ENCODE data around the gene RAB28.
A peak's percentile ranks its signal among the peaks of the same experiment; 100 is the strongest.

The RAB28 gene
- total RNA-seq = 22.4 to 27.8 (median 25.1) reads per million in 4 experiments

DNA sequence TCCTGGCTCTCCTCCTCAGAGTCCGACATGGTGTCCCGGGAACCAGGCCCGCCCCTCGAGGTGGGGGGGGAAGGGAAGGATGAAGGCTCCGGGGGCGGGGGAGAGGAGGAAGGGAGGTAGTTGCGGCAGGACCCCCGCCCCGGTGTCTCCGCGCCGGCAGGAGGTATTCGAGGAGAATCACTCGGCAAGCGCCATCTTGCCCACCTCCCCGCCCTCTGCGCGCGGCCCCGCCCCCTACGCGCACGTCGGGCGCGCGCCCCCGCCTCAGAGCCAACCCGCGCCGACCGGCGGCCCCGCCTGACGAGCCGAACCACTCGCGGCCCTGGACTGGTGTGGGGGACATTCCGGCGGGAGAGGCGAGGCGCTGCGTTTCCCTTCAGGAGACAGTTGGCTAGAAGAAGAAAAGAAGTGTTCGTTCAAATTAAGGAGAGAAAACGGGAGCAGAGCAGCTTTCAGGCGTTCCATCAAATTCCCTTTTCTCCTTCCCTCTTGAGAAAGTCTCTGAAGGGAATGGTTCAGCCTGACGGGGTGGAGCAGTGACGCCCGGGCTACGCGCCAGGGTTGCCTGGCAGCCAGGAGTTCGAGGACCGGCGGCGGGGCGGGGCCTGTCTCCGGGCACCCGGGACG, at the start of gene RAB28:
Gene RAB28 (minus strand): TSS at position 219 of the 627 bp plus-strand sequence.
- peak; percentile 84 for DNase-seq

DNA sequence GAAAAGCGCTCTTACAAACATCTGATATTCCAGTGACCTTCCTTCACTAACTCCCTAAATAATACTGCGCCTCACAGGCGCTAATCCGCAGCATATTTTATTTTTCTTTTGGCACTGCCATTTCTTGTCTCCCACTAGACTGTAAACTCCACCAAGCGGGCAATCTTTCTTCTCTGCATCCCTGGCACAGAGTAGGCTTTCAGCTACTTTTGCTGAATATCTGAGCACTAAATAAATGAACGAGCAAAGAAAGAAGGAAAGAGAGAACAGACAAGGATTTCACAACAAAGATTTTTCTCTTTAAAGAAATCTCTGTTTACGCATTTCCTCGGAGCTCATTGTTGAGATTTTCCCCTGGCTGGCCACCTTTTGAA, 47.5 kb upstream of the RAB28 start:
- DNase-seq = no peak

DNA sequence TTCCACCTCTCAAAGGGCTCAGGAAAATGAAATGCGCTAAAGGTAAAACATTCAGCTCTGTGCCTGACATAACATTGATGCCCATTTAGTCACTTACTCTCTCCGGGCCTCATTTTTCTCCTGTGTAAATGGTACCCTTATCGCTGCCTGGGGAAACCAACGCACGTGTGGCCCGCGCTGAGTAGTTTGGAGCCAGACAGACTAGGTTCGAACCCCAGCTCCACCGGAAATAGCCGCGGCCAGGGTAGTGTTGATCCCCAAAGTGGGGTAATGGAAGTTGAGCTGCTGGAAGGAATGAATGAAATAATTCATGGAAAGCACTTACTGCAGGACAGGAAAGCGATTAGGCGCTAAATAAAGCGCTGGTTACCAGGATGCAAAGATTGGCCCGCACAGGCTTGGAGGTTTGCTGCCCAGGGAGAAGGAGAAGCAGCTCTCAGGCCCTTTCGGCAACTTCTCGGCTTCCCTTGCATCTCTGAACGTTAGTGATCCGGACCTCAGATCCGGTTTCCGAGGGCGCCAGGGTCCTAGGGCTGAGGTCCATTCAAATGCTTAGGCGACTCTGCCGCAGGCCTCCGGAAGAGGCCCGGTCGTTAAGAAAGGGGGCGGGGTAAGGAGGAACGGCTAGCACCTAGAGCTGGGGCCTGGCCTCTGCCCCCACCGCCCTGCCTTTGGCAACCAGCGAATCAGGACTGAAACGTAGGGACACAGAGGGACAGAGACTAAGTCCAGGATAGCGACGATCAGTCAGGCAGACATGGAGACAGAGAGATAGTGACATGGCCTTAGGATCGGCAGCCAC, 46.9 kb upstream of the RAB28 start:
- no peak for DNase-seq

DNA sequence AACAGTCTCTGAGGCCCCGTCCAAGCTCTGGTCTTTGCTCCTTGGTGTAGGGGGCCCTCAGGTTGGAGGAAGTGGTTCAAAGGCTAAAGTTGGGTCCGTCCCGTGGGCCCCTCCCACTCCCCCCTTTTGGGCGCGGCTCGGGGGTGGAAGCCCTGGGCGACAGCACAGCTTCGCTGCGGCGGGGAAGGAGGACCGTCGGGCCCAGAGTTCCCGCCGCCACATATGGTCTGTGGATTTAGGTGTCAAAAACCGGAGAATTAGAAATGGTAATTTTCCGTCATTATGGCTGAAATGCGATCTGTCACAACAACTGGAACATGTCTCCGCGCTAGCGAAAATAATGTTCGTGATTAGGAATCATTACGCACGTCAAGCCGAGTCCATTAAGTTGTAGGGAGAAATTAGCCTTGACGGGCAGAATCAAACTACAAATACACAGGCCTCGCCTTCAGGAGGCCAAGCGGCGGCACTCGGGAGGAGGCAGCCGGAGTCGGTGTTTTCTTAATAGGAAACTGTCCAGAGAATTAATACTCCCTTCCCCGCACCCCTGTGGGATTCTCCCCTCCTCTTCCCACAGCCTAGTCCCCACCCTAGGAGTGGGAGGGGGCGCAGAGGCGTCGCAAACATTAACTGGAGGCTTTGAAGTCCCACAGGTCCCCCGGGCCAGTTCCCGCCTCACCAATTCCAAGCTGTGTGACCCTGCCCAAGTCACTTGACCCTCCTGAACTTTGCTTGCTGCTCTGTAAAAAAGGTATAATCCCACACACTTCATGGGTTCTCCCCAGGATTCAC, 45.2 kb upstream of the RAB28 start:
- DNase-seq = no peak

DNA sequence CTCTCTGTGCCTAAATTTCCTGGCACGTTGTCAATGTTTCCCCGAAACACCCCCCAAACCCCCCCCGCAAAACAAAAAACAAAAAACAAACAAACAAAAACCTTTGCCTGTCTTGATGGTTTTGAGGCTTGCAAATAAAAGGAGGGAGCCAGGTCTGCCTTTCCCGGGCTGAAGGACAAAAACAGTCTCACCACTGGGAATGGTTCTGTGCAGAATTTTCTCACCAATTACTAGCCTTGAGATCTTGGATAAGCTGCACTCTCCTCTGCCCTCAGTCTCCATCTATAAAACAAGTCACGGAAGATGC, 44.6 kb upstream of the RAB28 start:
- no peak for DNase-seq

DNA sequence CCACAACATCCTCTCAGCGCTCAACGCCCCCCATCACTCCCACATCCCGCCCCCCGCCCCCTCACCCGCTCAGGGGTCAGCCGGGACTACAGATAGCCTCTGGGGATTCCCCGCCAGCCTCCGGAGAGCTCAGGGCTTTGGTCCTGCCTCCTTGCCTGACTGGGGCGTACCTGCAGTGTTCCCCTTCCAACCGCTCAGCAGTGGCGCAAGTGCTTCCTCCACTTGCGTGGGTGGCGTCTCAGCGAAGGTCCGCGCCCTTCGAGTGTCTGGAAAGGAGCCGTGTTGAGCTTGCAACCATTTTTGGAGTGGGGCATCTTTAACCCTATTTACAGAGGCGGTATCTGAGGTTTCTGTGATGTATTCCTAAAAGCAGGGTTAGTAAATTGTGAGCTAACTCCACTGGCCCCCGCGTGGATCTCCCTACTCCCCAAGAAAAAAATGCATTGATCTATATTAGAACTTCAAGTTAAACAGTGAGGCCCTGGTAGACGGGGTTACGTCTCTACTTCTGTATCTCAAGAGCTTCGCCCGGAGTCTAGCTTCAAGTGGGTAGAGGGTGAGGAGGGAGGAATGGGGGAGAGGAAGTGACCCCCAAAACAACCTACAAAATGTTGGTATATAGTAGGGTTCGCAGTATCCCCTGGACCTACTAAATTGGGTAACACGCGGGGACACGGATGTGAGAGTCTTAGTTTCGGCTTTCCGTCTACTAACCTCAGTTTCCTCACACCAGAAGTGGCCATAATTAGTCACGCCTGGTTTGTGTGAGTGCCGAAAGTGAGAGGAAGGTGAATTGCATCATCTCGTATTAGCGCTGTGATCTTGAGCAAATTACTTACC, 44.1 kb upstream of the RAB28 start:
- DNase-seq = no peak

DNA sequence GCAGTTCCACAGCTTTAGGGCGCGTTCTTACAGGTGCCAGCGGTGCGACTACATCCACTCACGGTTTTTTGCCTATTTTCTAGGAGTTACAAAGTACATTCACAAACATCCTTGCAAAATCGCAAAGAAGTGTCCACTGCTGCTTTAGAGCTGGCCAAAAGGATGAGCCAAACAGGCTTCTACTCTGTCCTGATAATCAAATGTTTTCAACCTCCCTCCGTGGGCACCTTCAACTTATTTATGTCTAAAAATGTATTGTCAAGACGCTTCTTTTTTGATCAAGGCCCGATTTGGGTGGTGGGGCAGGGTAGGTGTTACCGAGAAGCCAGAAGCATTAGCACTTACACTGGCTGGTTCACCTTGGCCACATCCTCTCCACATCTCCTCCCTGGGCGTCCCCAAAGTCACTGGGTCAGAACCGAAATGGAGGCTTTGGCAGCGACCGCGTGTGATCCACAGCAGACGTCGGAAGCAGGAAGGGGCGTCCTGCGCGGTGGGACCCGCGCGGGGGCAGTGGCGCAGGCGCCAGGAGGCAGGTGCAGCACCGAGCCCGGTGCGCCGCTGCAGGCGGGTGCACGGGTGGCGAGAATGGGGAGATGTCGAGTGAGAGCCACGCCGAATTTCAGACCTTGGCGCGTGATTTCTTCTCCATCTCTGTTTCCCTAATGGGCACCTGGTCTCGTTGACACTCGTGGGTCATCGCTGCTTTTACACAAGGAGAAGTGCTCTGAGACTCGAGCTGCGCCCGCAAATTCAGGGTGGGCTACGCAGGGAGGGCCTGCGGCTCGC, 43.2 kb upstream of the RAB28 start:
- DNase-seq = no peak

DNA sequence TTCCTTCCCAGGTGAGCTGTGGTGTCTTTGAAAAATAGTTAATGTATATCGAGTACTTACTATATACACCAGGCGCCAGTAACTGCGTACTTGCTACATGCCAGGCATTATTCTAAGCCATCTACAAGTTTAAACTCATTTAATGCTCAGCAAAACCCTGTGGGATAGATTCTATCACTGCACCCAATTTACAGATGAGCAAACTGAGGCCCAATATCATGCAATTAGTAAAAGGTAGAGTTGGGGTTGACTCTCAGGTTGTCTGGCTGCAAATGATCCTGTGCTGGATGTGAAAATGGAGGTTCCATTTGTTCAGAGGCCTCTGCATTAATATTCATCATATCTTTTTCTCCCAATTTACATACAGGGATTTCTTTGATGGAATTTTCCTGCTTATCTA, 42.5 kb upstream of the RAB28 start:
- DNase-seq = no peak

DNA sequence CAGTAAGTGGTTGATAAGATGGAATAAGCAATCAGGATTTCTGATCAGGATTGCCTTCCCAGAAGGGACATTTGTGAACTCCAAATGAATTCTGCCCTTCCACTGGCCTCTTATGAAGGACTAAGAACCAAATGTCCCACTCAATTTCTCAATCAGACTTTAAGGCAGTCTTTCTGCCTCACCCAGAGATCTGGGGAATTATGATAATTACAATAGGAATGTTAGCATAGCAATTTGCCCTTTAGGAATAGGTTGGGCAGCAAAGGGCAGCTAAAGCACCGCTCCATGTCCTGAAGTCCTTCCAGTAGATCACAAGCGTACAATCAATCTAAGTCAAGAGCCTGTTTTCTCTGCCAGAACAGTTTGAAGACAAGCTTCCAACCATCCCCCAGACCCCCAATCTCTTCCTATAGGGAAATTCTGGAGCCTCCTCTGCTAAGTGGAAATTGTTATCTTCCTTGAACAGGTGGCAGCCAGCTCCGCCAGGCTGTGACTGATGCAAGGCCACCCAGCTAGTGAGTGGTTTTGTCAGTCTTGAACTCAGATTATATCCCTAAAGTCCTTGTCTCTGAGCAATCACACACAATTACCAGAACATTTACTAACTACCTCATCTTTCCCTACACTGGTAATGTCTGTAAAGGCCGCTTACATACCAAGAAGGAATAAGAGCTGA, 41.6 kb upstream of the RAB28 start:
- DNase-seq = no peak

DNA sequence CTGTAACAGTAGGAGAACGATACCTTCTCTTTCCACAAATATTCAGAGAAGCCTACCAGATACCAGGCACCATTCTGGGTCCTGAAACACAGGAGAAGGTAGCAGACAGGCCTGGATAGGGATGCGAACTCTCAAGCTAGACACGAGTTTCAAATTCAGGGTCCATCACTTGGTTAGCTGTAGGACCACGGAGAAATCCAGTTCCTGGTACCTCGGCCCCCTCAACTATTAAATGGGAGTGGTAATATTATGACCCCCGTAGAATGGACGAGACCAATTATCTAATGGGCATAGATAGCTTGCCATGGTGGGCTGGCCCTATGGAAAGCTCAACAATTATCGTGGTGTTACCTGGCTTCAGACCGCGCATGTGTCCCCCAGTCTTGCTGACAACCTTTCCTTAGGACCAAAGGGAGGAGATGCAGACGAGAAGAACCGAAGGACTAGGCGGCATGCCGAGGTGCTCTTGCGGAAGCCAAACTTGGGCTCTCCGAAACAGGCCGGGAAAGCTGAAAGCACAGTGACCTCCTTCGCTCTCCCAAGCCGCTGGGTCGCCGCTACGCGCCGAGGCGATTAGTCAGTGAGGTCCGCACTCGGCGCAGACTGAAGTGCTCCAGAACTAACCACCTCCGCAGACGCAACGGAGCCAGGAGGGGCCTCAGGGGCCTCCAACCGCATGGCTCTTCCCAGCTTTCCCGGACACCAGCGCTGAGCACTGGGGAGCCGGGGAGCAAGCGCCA, 40.5 kb upstream of the RAB28 start:
- DNase-seq = no peak

DNA sequence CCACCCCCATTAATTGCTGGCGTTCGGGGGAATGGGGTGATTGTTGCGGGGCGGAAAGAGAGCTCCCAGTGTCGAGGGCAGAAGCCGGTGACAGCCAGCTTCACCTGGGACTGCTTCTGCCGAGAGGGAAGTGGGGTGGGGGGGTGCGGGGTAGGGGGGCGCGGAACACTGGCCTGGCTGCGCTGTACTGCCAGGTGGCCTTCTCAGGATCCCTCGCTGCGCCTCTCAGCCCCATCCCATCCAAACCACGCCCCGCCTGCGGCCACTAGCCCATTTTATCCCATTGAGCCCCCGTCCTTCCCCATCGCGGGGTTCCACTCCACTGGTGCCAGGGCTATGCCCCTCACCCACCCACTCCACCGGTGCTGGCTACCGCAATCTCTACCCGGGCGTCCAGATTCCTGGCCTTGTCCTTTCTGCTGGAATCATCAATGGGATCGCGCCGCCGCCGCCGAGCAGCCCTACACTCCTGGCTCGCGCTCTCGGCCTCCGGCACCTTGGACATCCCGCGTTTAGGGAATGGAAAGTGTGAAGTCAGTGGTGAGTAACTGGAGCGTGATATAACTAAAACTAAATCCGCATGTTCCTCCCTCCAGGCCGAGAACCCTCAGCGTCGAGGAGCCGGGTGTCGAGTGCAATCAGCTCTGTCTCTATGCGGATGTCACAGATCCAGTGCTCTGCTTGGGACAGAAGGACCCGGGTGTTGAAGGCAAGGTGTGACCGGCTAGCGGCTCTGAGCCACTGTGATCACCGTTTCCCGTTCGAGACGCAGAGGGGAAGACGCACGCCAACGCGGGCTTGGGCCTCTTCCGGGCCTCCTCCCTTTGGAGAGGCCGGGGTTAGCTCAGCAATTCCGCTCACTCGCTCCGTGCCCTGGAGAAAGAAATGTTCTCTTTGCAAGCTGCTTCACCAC, 39.7 kb upstream of the RAB28 start:
- DNase-seq = no peak

DNA sequence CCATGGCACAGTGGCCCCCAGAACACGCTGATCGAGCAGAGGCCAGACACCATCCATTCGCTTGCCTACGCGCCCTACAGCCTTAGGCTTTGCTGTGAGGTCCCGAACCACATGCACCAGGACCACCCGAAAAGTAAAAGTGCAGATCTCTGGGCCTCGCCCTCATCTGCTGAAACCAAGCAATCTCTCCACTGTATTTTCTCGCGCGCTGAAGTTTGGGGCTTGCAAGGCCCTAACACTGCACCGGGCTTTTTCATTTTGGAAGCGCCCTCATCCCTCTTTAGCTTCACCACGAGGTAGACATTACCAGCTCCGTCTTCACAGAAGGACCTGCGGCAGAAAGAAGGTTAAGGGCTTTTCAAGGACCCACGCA, 39.0 kb upstream of the RAB28 start:
- DNase-seq = no peak

DNA sequence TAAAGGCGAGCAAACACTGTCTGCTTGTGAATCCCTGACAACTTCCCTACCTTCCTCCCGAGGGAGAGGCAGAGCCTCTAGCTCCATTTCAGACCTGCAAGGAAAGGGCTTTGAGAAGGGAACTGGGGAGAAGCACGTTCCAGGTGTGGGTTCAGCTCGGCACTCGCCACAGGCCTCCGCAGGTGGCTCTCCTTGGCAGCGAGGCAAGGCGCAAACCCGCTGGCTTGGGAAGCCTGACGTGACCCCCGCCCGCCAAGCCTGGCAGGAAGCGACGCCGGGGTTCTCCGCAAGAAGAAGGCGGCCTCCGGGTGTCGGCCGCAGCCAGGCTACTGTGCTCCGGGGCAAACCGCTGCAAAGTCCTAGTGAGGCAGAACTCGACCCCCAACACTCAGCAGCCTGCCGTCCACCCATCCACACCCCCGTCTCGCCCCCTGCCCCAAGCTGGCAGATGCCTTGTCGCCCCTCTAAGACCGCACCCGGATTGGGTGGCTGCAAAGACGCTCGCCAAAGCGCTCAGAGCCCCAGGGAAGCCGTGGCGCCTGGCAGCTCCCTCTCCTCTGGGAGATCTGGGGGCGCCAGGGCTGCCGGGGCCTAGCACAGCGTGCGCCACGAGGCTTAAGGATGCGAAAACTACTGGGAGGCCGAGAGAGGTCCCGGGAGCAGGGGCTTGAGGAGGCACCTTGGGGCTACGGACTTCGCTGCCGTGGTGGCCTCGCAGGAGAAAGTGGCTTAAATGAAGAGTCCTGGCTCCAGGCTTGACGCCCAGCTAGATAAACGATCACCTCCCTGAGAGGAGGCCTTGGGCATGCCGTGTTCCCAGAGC, 38.4 kb upstream of the RAB28 start:
- no peak for DNase-seq

DNA sequence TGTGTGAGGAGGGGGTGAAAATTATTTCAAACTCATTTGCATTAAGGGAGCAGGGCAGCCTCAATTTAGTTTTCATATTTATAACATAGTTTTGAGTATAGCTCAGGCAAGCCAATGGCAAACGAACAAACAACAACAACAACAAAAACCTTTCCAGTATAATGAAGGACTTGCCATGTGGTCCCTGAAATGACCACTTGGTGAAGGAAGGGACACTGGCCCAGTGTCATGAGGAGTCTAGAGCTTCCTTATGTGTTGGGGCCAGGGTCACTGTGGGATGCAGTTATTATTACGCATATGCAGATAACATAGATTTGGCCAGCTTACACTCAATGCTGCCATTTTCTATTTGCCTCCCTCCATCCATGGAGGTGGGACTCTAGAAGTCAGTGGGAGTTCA, 36.9 kb upstream of the RAB28 start:
- DNase-seq = no peak

DNA sequence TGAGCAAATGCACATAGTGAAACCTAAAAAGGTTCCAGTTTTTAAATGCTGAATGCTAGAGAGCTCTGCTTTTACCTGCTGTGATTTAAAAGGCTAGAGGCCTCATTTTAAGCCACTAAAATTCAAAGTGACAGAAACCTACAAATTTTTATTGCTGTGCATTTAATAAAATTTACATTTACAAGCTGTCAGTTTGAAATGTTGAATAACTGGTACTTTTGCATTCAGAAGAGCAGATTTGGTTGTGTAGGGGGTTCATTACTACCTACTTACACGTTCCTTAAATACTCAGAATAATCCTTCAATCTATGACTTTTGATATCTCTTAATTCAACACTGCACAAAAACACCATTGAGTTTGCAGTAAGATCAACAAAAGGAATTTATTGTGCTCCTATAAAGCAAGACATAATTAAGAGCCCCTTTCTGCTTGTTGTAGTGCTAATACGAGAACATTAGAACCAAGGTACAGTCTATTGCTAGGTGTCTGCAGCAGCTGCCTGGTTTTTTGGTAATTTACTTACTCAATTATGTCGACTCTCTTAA, 32.2 kb upstream of the RAB28 start:
- no peak for DNase-seq

DNA sequence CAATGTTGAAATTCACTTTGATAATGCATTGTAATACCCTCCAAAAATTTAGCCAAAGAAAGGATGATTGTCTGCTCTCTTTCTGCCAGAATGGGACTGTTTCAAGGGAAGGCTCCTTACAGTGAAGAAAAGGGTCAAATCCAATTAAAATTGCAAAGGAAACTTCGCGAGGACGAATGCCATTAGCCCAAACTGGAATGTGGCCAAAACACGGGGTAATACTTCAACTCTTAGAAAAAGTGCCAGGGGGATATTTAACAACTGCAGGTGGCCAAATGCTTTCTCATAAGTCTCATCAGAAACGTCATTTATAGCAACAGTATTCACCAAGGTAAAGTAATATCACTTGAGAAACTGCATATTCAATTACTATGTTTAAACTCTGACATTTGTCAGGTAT, 31.1 kb upstream of the RAB28 start:
- DNase-seq = no peak

DNA sequence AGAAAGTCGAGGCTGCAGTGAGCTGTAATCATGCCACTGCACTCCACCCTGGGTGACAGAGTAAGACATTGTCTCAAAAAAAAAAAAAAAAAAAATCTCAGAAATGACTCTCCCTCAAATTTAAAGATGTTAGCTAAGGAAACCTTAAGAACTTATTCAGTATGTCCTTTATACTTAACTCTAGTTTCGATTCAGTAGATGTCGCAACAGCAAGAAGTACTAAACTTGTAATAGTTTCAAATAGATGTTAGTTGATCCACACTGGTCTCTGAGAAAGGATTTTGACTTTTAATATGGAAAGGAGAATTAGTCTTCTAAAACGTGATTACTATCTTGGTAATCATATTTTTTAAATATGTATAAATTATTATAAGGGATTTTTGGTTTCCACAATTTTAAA, 30.6 kb upstream of the RAB28 start:
- DNase-seq = no peak

DNA sequence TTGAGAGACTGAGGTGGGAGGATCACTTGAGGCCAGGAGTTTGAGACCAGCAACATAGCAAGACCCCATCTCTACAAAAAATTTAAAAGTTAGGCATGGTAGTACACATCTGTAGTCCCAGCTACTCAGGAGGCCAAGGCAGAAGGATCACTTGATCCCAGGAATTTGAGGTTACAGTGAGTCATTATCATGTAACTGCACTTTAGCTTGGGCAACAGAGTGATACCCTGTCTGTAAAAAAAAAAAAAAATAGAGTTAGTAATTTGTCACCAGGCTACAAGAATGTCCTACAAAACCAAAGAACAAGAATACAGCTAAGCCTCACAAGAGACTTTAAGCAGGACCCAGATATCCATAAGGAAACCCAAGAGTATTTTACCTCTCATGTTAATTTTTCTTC, 27.0 kb upstream of the RAB28 start:
- DNase-seq = no peak

DNA sequence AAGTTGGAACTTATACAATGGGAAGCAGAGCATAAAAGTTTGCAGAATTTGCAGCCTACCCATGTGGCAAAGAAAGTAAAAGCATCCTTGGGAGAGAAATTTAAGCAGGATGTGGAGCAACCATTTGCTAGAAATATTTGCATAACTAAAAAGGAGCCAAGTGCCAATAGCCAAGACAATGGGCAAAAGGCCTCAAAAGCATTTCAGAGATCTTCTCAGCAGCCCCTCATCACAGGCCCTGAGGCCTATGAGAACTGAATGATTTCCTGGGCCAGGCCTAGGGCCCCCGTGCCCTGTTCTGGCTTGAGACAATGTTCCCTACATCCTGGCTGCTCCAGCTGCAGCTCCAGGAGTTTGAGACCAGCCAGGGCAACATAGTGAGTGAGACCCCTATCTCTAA, 25.3 kb upstream of the RAB28 start:
- no peak for DNase-seq

Measured in effector CD8-positive, alpha-beta T cell (primary cell).